Endothelial cell of umbilical vein (primary cell): ENCODE data around the gene EXD2. TPM values are rescaled to one million over a fixed set of nuclear protein-coding genes. Genes with fewer than 3 reads are reported as not detected.

ENCODE experiments used
- BruUV-seq: library from RNA; stranded (reverse); fragments of 400-500 nt; replicated peaks from 2 replicates; lab custom pipeline; 2021; lab: Mats Ljungman, UMichigan
- CTCF ChIA-PET: fragments of 300-600, 350-600 bp; sonication (Branson Sonifier 250); formaldehyde crosslinking; loops from one replicate; lab custom pipeline; 2021; ENCODE audit warnings: antibody characterized with exemption, inconsistent platforms; lab: Charles Lee
- POLR2A ChIA-PET: fragments of 300-600, 350-600 bp; sonication (Branson Sonifier 250); formaldehyde crosslinking; loops from one replicate; lab custom pipeline; 2021; ENCODE audit warnings: antibody characterized with exemption, inconsistent platforms; lab: Charles Lee
- DNase-seq: peaks from one replicate; pipeline ENCODE4 v3.0.0-alpha.2; 2011; ENCODE audit warnings: low read depth, low spot score
- FAIRE-seq: peaks from 2 replicates; lab custom pipeline; 2011; peaks lifted over from hg19 to GRCh38; lab: Jason Lieb, UNC
- H2AFZ ChIP-seq: 2 replicates; pipeline ENCODE4 v1.6.0; 2012; ENCODE audit warnings: low read depth, low read length, control low read depth, inconsistent platforms
- H3K27ac ChIP-seq: 2 replicates; pipeline ENCODE4 v1.5.1; 2011; ENCODE audit warnings: low read depth, mild to moderate bottlenecking, control low read depth, low read length, moderate library complexity; ENCODE audit not compliant: insufficient read depth
- H3K27me3 ChIP-seq, 2 experiments: 2 replicates each; pipeline versions ENCODE4 v1.6.0 to v1.6.1; 2011; ENCODE audit warnings: low read length in 2 of 2, mixed read lengths in 1 of 2; ENCODE audit not compliant: control insufficient read depth in 2 of 2, insufficient read depth in 2 of 2
- H3K36me3 ChIP-seq, 2 experiments: 2 replicates in 1 of 2; 3 replicates in 1 of 2; pipeline ENCODE4 v1.5.1; 2011; ENCODE audit warnings: low read length in 2 of 2, mild to moderate bottlenecking in 1 of 2, moderate library complexity in 1 of 2; ENCODE audit not compliant: control insufficient read depth in 2 of 2, insufficient read depth in 2 of 2; ENCODE audit errors: extremely low read depth in 1 of 2
- H3K4me1 ChIP-seq: 3 replicates; pipeline ENCODE4 v1.5.1; 2011; ENCODE audit warnings: mild to moderate bottlenecking, low read length; ENCODE audit not compliant: control insufficient read depth, insufficient read depth; ENCODE audit errors: extremely low read depth
- H3K4me2 ChIP-seq: 2 replicates; pipeline ENCODE4 v1.6.1; 2011; ENCODE audit warnings: low read length, control low read depth, mixed read lengths; ENCODE audit not compliant: insufficient read depth
- H3K4me3 ChIP-seq, 3 experiments: fragments of 200-600 bp in 1 of 3; sonication (generic), shearing (Covaris generic) in 1 of 3; replicated peaks in 1 of 3; 2 replicates each; pipeline ENCODE4 v1.5.1; 2011 to 2016; ENCODE audit warnings: control low read depth in 3 of 3, low read length in 3 of 3, mild to moderate bottlenecking in 2 of 3, inconsistent platforms in 1 of 3, low read depth in 1 of 3, moderate library complexity in 1 of 3; ENCODE audit not compliant: insufficient read depth in 1 of 3
- H3K79me2 ChIP-seq: 2 replicates; pipeline ENCODE4 v1.6.0; 2012; ENCODE audit warnings: low read length, inconsistent platforms; ENCODE audit not compliant: control insufficient read depth, insufficient read depth
- H3K9ac ChIP-seq: replicated peaks from 2 replicates; pipeline ENCODE3; 2011; ENCODE audit warnings: low read length, control low read depth; ENCODE audit not compliant: insufficient read depth; ENCODE audit errors: extremely low read depth
- H3K9me1 ChIP-seq: replicated peaks from 3 replicates; pipeline ENCODE4 v1.6.0; 2011; ENCODE audit warnings: mild to moderate bottlenecking, low read length; ENCODE audit not compliant: control insufficient read depth, insufficient read depth; ENCODE audit errors: extremely low read depth
- H3K9me3 ChIP-seq: replicated peaks from 2 replicates; pipeline ENCODE4 v1.5.1; 2012; ENCODE audit warnings: low read length, inconsistent platforms; ENCODE audit not compliant: control insufficient read depth, insufficient read depth
- H4K20me1 ChIP-seq: replicated peaks from 2 replicates; pipeline ENCODE3; 2011; ENCODE audit warnings: mild to moderate bottlenecking, low read length; ENCODE audit not compliant: control insufficient read depth, insufficient read depth; ENCODE audit errors: extremely low read depth
- EZH2 ChIP-seq: IDR thresholded peaks from 2 replicates; pipeline ENCODE4 v1.6.1; 2012; ENCODE audit warnings: borderline replicate concordance, low read depth, mild to moderate bottlenecking, moderate library complexity, low read length, inconsistent platforms; ENCODE audit not compliant: severe bottlenecking
- FOS ChIP-seq: IDR thresholded peaks from 2 replicates; pipeline ENCODE4 v1.6.1; 2011; ENCODE audit warnings: mild to moderate bottlenecking, low read length, moderate library complexity, borderline replicate concordance; ENCODE audit not compliant: insufficient read depth
- GATA2 ChIP-seq: IDR thresholded peaks from 2 replicates; pipeline ENCODE4 v1.7.0; 2011; ENCODE audit warnings: low read depth, mild to moderate bottlenecking, moderate library complexity, mixed read lengths, low read length; ENCODE audit not compliant: insufficient read length, insufficient read depth
- JUN ChIP-seq: IDR thresholded peaks from 2 replicates; pipeline ENCODE4 v1.6.1; 2011; ENCODE audit warnings: borderline replicate concordance, low read depth; ENCODE audit not compliant: insufficient read length, insufficient read depth
- MYC ChIP-seq: IDR thresholded peaks from one replicate; pipeline ENCODE4 v1.6.1; 2011; ENCODE audit warnings: mild to moderate bottlenecking, low read depth, low read length
- POLR2A ChIP-seq: IDR thresholded peaks from 2 replicates; pipeline ENCODE4 v1.6.1; 2012; ENCODE audit warnings: low read depth, mild to moderate bottlenecking, control low read depth, low read length
- POLR2AphosphoS5 ChIP-seq: IDR thresholded peaks from 2 replicates; pipeline ENCODE4 v1.6.1; 2012; ENCODE audit warnings: low read depth, mild to moderate bottlenecking, control low read depth, low read length, moderate library complexity; ENCODE audit not compliant: insufficient read depth
- dilution Hi-C: fragments of 300-500 bp; cut with MboI; formaldehyde crosslinking; loops from one replicate; pipeline ENCODE4 v1.15.0; 2019; ENCODE audit warnings: low sequenced_read_pairs; ENCODE audit not compliant: extremely low pct_ligation_motif_present
- intact Hi-C: fragments of 100-400 bp; cut with micrococcal nuclease; formaldehyde crosslinking; loops from one replicate; pipeline ENCODE4 v1.10.0; 2022
- polyA plus RNA-seq, 4 experiments: library from polyadenylated mRNA; depleted of rRNA in 3 of 4; stranded (reverse) in 3 of 4; unstranded in 1 of 4; fragments of >200 nt; gene quantifications; 2 replicates each; pipeline versions ENCODE4 v1.2.1 to v1.2.3, GENCODE V29; 2011 to 2012; ENCODE audit warnings: missing spikeins in 1 of 4
- total RNA-seq: library from RNA; stranded (reverse); gene quantifications from 2 replicates; pipeline ENCODE4 v1.2.3, GENCODE V29; 2021
- TF ChIP-seq, protein P1 (sequence below): IDR thresholded peaks from 2 replicates; pipeline ENCODE4 v1.6.1; 2011; ENCODE audit not compliant: insufficient read depth, insufficient read length
- TF ChIP-seq, protein P2 (sequence below), 2 donors: IDR thresholded peaks; 1 replicate in 1 of 2; 2 replicates in 1 of 2; pipeline ENCODE4 v1.5.1; 2011; ENCODE audit warnings: low read length in 2 of 2, mild to moderate bottlenecking in 2 of 2, moderate library complexity in 2 of 2, control low read depth in 1 of 2, inconsistent platforms in 1 of 2, low read depth in 1 of 2; ENCODE audit not compliant: insufficient read depth in 1 of 2; ENCODE audit errors: extremely low read depth in 1 of 2

Gene EXD2
- total and polyA plus RNA-seq, 2 donors (not counting 3 experiments of a cell fraction or from before 2014, with no cell fraction given): 11.6 to 22.6 TPM

DNA sequence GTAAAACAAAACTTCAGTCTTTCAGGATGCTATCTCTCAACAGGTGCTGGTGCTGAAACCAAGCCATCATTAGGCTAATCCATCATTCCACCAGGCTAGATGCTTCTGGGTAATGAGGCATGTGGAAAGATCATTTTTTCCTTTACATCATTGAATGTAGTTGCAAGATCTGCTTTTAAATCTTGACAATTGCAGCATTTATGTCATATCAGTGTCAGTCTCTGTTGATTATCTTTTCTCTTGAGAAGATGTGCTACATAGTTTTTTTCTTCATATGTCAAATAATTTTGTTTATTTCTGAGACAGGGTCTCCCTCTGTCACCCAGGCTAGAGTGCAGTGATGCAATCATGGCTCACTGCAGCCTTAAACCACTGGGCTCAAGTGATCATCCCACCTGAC is 16.2 kb upstream of the EXD2 start:
- CTCF ChIA-PET: interaction anchor here (0.9 to 1.1 kb wide), 2 partner anchors 9 to 46 kb away, joined by 3 read pairs; no protein-coding TSS in a partner anchor
- H3K4me2 ChIP-seq: no peak overlapping the region
- H3K36me3 ChIP-seq: no peaks in the 10 kb centered on the region
- POLR2A ChIA-PET: no interaction called here
- H2AFZ ChIP-seq: no peak overlapping the region
- H4K20me1 ChIP-seq: no peaks in the 10 kb centered on the region
- H3K79me2 ChIP-seq: no peaks in the 10 kb centered on the region
- no peak overlapping the region for H3K27ac ChIP-seq
- TF ChIP-seq, protein P1, sequence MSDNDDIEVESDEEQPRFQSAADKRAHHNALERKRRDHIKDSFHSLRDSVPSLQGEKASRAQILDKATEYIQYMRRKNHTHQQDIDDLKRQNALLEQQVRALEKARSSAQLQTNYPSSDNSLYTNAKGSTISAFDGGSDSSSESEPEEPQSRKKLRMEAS: no peak
- TF ChIP-seq POLR2AphosphoS5: no peak
- TF ChIP-seq, protein P2, sequence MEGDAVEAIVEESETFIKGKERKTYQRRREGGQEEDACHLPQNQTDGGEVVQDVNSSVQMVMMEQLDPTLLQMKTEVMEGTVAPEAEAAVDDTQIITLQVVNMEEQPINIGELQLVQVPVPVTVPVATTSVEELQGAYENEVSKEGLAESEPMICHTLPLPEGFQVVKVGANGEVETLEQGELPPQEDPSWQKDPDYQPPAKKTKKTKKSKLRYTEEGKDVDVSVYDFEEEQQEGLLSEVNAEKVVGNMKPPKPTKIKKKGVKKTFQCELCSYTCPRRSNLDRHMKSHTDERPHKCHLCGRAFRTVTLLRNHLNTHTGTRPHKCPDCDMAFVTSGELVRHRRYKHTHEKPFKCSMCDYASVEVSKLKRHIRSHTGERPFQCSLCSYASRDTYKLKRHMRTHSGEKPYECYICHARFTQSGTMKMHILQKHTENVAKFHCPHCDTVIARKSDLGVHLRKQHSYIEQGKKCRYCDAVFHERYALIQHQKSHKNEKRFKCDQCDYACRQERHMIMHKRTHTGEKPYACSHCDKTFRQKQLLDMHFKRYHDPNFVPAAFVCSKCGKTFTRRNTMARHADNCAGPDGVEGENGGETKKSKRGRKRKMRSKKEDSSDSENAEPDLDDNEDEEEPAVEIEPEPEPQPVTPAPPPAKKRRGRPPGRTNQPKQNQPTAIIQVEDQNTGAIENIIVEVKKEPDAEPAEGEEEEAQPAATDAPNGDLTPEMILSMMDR (IDR thresholded peaks at IDR 0.05; ENCODE audit: extremely low read depth in 1 of 2, insufficient read depth in 1 of 2, low read depth in 1 of 2, low read length in 2 of 2): no peak
- TF ChIP-seq EZH2: no peak
- no peak for TF ChIP-seq MYC
- no peak for TF ChIP-seq FOS
- no peak for TF ChIP-seq GATA2
- no peak for TF ChIP-seq POLR2A
- no peak for TF ChIP-seq JUN
- no peak overlapping the region for H3K4me3 ChIP-seq
- DNase-seq: no peak
- no peak for FAIRE-seq
- no peaks in the 10 kb centered on the region for H3K9me1 ChIP-seq
- dilution Hi-C loops: no loop called here
- intact Hi-C loops: no loop called here
- BruUV-seq: no TSS peak
- peaks cover 6 to 9% of the 10 kb centered on the region in 2 experiments for H3K27me3 ChIP-seq
- H3K4me1 ChIP-seq: no peaks in the 10 kb centered on the region
- no peaks in the 10 kb centered on the region for H3K9me3 ChIP-seq
- H3K9ac ChIP-seq: no peak overlapping the region
